GM21529 (cell line): ENCODE measurements around the gene GRB10.

Experiments used
- ATAC-seq: cut with Tn5 transposase; IDR thresholded peaks from one replicate; pipeline ENCODE4 v1.9.1; 2021; ENCODE audit not compliant: unreplicated experiment

Gene GRB10

DNA sequence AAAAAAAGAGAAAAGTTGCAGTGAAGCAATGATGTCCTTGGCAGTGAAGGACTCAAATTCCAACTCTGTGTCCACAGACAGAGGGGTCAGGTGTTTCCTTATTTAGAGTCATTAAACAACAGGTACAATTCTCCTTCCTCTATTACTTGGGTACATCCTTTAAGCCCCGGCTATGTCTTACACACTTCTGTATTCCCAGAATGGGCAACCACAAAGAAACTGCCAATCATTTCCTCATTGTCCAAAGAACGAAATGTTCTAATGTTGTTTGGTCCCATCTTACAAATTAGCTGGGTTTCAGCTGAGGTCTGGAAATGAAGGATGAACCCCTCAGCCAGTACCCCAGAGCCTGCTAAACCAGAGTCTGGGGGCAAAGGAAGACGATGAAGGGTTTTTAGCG, 59.5 kb downstream of the GRB10 start:
- no peak for ATAC-seq

DNA sequence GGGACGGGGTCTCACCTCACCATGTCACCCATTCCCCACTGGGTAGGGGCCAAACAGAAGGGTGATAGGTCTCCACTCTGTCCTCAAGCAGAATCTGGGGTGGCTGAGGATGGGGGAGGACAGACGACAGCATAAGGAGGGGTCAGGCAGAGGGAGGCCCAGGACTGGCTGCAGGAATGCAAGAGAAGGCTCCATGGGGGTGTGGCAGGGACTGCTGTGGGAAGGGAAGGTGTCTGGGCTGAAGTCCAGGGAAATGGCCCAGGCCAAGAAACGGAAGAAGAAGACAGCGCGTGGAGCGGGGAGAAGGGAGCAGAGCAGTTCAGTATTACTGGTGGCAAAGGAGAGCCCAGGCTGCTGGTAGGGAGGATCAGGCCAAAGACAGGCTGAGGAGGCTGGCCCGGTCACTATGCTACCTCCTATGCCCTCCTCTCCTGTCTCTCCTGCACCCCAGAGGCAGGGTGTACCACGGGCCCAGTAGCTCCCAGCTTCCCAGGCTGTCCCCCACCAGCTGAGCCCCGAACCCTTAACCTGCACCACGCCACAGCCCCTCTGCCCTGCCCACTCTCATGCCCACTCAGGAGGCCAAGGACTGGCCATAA, 60.9 kb downstream of the GRB10 start:
- ATAC-seq, result no peak

DNA sequence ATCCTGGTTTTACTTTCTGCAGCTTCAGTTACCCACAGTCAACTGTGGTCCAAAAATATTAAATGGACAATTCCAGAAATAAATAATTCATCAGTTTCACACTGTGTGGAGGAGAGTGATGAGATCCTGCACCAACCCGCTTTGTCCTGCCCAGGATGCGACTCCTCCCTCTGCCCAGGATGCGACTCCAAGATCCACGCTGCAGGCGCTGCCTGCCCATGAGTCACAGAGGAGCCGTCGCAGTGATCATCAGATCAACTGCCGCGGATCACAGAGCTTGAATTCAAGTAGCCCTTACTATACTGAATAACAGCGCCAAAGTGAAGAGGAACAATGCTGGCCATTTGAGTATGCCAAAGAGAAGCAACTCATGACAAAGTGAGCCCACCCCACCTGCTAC, 61.5 kb downstream of the GRB10 start:
- no peak for ATAC-seq

DNA sequence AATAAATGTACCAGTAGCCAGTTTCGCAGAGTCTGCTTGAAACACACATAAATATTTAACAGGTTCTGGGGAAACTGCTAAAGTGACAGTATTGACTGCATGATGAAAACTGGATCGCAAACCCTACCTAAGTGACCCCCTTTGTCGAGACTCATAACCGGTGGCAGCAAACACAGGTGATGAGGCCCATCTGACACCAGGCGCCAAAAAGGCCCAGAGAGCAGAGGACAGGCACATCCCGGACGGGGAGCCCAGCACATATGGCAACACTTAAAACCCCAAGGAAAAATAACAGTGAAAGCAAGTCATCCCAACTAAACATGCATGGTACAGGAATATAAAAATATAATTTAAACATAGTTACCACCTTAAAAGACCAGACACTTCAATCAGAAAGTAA, 62.4 kb downstream of the GRB10 start:
- no peak for ATAC-seq

DNA sequence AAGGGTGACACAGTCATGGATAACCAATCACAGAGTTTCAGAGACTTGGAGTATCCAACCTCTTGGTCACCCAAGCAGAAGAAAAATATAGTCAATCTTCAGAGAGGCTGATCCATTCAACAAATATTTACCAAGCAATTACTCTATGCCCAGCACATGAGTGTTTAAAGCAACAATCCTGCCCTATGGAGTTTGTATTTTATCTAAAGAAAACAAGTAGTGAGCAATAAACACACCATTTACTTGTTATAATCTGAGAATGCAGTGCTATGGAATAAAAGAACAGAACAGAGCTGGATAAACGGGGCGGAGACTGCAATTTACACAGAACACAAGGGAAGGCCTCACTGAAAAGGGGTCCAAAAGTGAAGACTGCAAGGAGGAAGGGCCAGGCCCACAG, 63.8 kb downstream of the GRB10 start:
- ATAC-seq, result no peak

DNA sequence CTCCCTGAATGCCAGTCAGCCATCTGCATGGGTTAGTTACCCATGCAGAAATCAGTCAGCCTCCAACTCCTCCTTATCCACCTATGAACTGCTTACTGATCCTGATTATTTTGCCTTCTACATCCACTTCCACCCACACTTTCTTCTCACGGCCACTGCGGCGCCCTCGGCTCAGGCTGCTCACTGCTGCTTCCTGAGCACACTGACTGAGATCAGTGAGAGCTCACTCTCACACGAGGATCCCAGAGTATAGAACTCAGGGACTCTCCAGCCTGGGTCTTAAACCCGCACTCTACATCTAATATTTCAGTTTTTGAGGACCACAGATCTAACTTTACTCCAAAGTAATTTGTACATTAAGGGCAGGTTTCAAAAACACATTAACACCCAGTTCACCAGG, 64.4 kb downstream of the GRB10 start:
- ATAC-seq, result no peak

DNA sequence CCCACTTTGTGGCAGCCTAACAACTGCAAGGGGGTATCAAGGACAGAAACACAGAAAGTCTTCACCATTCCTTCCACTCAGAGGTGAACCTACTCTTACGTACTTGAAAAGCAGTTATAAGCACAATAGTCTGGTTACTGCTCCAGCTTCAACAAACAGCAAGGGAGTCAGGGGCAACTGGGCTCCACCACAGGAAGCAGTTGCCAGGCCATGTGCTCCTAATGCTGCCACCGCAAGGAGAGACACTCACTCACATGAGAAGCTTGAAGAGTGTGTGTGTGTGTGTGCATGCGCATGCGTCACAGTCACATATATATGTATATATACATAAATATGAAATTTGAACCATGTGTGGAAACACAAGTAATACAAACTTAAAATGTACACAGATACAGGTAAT, 65.5 kb downstream of the GRB10 start:
- ATAC-seq, result no peak

DNA sequence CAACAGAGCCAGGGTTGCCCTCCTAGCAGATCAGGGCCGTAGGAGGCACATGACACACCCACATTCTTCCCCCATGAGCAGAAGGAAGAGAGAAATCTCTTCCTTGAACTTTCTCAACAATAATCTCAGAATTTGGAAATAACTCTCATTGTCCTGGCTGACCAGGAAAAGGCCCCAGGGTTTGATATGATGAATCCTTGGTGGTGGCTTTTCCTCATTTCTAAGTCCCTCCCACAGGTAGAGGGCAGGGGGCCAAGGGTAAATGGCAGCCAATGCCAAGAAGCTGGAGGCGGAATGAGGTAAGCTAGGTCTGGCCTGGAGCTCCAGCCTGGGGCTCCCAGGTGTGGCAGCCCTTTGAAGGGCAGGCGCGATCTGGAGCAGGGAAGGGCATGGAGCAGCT, 67.8 kb downstream of the GRB10 start:
- no peak for ATAC-seq

DNA sequence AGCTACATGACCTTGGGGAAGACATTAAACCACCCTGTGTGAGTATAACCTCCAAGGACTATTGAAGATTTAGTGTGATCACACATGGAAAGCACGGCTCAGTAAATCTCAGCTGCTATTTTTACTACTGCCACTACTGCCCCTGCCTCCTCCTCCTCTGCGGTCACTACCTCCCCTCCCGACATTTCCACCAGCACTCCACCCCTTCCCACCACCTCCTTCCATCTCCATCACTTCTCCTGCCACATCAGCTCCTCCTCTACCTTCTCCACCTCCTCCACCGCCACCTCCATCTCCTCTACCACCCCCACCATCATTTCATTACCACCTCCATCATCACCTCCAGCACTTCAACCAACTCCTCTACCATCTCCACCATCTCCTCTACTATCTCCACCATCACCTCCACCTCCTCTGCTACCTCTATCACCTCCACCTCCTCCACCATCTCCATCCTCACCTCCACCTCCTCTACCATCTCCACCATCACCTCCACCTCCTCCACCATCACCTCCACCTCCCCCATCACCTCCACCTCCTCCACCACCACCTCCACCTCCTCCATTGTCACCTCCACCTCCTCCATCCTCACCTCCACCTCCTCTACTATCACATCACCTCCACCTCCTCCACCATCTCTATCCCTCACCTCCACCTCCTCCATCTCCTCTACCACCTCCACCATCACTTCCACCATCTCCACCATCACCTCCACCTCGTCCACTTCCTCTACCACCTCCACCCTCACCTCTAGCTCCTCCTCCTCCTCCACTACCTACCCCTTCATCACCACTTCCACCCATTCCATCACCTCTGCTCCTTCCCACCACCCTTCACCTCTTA, 69.4 kb downstream of the GRB10 start:
- ATAC-seq, result no peak

DNA sequence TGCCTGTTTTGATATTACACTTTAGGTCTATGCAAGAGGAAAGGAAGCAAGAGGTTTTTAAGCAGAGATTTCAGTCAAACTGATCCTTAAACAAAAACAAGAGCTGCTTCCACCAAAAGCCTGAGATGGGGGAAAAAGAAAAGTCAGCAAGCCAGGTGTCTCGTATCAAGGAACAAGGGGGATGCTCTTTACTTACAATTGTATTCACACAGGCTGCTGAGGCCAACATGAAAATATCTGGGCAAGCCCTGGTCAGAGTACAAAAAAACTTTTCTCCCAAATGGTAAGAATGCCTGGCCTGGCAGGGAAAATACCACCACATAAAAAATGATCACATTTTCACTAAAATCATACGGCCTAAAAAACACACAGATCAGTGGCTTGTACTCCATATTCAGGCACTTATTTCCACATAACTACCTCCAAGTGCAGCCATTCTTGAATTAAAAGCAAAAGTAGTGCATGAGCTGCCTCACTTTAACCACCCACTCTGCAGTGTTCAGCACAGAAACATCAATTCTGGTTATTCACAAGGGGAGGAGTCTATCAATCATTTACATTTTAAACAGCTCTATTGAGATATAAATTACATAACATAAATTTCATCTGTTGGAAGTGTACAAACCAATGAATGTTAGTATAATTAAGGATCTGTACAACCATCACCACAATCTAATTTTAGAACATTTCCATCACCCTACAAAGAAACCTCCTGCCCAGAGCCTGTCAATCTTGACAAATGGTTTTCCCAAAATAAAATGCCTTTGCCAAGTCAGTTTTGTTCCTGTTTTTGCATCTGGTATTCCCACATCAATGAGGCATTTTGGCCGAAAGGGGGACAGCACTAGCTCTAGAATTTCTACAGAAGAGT, 70.2 kb downstream of the GRB10 start:
- no peak for ATAC-seq

DNA sequence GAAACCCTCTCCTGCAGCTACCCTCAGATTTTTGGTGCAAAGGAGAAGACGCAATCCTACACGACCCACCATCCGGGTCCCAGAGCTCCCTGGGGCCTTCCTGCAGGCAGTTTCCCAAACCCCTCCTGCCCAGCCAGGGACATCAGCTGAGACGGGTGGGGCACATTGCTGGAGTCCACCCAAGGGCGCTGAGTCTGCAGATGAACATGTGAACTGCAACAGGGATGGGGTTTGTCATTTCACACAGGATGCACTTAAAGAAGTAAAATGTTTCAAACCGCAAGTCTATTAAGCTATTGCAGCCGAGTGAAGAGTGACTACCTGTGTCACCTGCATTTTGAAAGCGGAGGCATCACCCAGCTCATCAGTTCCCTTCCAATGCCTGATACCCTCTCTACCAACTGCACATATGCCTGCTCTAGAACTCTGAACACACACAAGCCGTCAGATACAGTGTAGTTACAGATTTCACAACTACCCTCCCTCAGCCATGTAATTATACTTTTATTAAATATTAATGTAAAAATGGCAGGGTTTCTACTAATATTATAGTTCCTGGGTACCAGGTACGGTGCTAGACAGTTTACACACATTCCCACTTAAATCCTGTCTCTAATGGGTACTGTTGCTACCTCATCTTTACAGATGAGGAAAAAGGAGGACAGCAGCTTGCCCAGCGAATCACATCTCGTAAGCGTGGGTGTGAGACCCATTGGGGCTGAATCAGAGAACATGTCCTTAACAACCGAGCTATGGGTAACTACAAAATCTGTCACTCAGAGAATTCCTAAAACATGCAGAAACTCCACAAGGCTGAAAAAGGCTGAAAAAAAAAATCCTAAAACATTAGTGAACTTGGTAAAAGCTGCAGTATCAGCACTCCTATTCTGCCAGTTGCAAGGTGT, 71.2 kb downstream of the GRB10 start:
- no peak for ATAC-seq

DNA sequence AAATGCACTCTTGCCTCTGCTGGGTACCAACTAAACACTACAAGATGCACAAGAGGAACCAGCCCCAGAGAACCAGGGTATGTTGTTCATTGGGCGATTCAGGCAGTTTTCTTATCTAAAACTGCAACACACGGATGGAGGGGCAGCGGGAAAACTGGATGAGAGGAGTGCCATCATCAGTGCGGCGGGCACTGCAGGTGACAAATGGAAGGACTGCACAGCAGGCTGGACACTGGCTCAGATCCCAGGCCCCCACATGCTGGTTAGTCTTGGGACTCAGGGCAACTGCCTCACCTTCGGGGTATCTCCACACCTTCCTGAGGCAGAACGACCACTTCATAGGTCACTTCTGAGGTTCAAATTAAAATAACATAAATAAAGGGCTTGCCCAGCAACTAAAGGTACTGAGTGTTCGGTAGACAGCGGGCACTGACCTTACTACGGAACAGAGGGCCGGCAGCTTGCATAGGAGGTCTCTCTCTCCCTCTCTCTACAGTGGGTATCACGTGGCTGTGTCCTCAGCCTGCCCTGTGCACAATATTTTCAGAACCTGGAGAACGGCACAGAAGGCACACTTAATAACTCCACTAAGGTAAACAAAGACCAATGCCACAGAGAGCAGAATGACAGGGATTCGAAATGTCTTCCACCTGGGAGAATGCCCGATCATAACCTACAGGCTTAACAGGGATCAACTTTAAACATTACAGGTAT, 72.1 kb downstream of the GRB10 start:
- ATAC-seq, result no peak

DNA sequence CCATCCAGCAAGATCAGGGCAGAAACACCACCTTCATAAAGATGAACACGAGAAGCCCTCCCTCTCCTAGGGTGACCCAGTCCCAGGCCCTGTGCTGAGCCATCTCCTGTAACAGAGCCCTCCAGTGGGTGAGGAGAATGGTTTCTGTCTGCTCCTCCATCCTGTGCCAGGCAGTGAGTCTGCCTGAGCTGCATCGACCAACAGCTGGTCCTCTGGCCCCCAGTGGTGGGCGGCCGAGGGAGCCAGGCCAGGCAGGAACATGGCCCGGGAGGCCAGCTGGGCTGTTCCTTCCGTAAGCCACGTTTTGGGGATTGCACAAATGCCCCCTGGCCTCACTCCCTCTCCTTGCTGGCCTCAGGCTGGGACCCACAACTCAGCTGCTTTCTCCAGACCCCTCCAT, 73.5 kb downstream of the GRB10 start:
- ATAC-seq, result no peak

DNA sequence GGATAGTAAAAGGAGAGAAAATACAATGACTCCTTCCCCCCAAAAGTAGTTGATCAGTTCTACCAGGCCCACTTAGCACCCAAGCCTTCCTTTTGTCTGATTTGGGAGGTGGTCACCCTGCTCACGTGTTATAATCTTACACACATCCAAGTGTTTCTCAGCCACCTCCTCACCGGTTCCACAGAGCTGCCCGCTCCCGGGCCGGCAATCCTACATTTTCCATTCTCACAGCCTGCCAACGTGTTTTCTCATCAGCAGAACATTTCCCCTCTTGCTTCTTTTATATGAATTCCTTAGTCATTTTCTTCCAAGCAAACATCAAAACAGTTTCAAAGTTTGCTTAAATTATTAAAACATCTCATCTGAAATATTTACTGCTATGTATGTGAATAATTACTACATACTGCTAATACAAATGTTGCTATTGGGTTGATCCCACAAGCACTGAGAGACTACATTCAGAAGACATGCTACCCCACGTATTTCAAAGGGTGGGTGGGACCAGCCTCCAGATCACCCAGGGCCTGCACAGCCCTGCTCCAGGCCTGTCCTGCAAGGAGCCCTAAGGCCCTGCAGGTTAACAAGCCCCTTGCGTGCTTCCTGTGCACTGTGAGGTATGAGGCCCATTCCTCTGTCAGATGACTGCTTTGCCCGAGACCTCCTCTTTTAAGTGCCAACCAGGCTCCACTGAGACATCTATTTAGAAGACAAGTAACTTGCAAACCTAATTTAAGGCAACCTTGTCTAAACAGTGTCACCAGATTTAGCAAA, 75.3 kb downstream of the GRB10 start:
- no peak for ATAC-seq

DNA sequence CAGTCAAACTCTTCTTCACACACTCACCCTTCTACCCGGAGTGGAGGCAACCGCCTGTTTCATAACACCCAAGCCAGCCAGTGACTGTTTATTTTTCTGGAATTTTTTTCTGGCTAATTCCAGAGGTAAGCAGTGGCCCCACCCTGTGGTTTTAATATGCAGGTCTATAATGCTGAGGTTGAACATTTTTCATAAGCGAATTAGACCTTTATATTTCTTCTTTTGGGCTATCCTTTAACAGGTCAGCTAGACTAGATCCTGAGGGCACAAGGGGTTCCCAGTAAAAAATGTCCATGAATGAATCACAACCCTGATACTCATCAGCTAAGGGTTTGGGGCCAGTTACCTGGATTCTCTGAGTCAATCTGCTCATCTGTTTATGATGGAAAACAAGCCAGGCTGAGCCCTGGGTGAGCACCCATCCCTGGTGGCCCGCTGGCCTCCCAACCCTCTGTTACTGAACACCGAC, 76.2 kb downstream of the GRB10 start:
- ATAC-seq, result no peak

DNA sequence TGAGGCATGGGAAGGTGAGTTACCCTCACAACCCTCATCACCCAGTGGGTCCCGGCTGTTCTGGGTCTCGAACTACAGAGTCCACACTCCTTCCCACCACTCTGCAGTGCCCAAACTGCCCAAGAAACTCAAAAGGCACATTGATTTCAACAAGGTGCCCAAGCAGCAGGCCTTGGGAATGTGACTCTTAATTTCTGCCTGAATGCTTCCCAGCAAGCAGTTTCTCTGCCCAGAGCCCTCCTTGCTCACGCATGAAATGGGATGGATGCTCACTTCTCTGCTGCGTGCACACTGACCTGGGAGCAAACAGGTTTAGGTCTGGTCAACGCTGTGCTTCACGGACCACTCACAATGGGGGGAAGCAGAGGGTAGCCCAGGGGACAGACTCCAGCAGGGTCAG, 77.9 kb downstream of the GRB10 start:
- no peak for ATAC-seq

DNA sequence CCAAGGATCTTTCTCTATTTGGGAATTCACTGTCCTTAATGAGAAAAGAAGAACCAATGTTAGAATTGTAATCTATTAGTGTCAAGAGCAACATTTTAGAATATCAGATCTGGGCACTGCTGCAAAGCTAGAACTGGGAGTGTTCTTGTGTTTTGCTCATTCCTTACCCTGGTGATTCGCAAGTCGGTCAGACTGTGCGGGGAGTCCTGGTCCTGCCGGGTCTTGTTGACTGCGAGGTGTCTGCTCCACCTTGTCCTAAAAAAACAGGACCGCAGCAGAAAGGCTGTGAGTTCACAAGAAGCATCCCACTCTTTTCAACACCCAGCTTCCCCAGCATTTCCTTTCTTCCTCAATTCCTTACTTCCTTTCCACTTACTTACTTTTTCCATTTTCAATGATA, 79.0 kb downstream of the GRB10 start:
- ATAC-seq, result no peak

DNA sequence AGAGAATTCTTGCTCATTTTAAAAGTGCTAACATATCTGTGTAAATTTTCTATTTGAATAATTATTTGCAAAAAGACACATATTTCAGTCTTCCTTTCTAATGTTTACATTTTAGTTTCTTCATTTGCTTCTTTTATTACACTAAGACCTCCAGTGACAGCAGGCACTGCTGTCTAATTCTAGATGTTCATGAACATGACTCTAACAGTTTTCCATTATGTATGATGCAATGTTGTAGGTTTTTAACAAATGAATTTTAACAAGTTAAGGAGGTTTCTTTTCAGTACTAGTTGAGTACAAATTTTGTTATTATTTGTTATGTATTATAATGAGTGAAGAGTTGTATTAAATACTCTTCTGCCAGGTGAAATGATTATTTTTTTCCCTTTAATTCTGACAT, 83.6 kb downstream of the GRB10 start:
- ATAC-seq, result no peak

DNA sequence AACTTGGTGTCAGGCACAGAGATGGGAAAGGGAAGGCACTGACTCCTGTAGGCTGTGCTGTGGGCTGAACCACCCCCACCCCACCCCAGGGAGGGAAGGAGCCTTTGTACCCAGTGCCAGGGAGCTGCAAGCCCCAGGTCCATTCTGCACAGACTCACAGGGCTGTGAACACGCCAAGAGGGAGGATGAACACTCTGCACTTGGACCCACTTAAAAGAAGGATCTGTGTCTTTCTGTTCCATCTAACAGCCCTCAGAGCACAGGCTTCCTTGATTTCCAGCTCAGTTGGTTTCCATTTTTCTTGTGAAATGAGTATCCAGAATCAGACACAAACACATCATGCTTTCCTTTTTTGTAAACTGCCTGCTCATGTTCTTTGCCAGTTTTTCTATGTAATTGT, 84.9 kb downstream of the GRB10 start:
- ATAC-seq, result no peak
